Mammary epithelial cell (primary cell): ENCODE data around the gene TASP1.

Source experiments
- CTCF ChIP-seq, 2 donors: IDR thresholded peaks in 1 of 2; conservative IDR thresholded peaks in 1 of 2; 2 replicates each; pipeline ENCODE4 v1.5.1; 2011 to 2012; ENCODE audit warnings: inconsistent platforms in 2 of 2, low read length in 2 of 2, mild to moderate bottlenecking in 2 of 2, control low read depth in 1 of 2, low read depth in 1 of 2; ENCODE audit not compliant: insufficient read depth in 1 of 2; ENCODE audit errors: extremely low read depth in 1 of 2
- EZH2 ChIP-seq: IDR thresholded peaks from 2 replicates; pipeline ENCODE4 v1.6.1; 2012; ENCODE audit warnings: low read length, inconsistent platforms, borderline replicate concordance

- no peak for TF ChIP-seq CTCF (conservative IDR thresholded peaks at IDR 0.05 in 1 of 2, IDR thresholded peaks at IDR 0.05 in 1 of 2; ENCODE audit: extremely low read depth in 1 of 2, insufficient read depth in 1 of 2, low read depth in 1 of 2, low read length in 2 of 2)
- no peak for TF ChIP-seq EZH2
Measured at GRCh38 chr20:13638496-13639149, at the start of gene TASP1.
